ENCODE data around the gene SETMAR.

GRCh38 chr3:4289044-4289443 is 14.1 kb upstream of the SETMAR start:
- TF ChIP-seq, protein P1, sequence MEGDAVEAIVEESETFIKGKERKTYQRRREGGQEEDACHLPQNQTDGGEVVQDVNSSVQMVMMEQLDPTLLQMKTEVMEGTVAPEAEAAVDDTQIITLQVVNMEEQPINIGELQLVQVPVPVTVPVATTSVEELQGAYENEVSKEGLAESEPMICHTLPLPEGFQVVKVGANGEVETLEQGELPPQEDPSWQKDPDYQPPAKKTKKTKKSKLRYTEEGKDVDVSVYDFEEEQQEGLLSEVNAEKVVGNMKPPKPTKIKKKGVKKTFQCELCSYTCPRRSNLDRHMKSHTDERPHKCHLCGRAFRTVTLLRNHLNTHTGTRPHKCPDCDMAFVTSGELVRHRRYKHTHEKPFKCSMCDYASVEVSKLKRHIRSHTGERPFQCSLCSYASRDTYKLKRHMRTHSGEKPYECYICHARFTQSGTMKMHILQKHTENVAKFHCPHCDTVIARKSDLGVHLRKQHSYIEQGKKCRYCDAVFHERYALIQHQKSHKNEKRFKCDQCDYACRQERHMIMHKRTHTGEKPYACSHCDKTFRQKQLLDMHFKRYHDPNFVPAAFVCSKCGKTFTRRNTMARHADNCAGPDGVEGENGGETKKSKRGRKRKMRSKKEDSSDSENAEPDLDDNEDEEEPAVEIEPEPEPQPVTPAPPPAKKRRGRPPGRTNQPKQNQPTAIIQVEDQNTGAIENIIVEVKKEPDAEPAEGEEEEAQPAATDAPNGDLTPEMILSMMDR (IDR thresholded peaks at IDR 0.05): no peak
- no peak for TF ChIP-seq POLR2A (IDR thresholded peaks at IDR 0.05)

Measured in heart left ventricle (tissue), 13 donors.